GM21529 (cell line): Measurements from ENCODE around the gene ANKRD27.
"Not testable (repeated sequence)": the region's sequence is repeated elsewhere in the genome, so short reads cannot be mapped to it uniquely, and the experiment has no call there.

Source experiments
- ATAC-seq: cut with Tn5 transposase; IDR thresholded peaks from one replicate; pipeline ENCODE4 v1.9.1; 2021; ENCODE audit not compliant: unreplicated experiment

The ANKRD27 gene

GRCh38 chr19:32674931-32675719 lies at the start of gene ANKRD27:
TSS of gene ANKRD27 (minus strand) at chr19:32675180. CDS start at chr19:32659015, 16,165 bp downstream.
- ATAC-seq, result peak; percentile 96

- ATAC-seq, result no peak
These were observed 45.9 kb upstream of the ANKRD27 start for GRCh38 chr19:32720936-32721250.

- ATAC-seq, result no peak
These were observed 45.4 kb upstream of the ANKRD27 start for GRCh38 chr19:32720216-32720935.

DNA sequence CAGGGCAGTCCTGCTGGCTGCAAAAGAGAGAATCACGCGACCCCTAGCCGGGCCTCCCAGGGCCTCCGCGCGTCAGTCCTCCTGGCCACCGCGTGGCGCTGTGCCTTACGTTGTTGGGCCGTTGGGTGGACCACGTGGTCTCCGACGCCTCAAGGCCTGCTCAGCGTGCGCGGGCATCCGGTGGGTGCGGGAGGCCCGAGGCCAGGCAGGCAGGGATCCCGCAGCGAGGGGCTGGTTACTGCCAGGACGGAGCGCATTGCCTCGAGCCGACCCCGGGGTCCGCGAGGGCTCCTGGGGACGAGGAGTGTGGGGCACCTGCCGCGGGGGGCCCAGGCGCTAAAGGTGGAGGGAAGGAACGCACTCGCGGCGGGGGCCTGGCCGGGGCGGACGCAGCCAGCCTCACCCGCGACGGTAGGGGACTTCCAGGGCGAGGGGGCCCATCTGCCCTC lies 44.7 kb upstream of the ANKRD27 start, which contains the start of gene TDRD12:
TSS of gene TDRD12 (plus strand) at position 157 of the 449 bp plus-strand sequence. CDS start 306 bp downstream, outside the sequence.
- no peak for ATAC-seq

GRCh38 chr19:32718286-32718685 lies 43.3 kb upstream of the ANKRD27 start:
- no peak for ATAC-seq

GRCh38 chr19:32717496-32717895 lies 42.5 kb upstream of the ANKRD27 start:
- no peak for ATAC-seq

DNA sequence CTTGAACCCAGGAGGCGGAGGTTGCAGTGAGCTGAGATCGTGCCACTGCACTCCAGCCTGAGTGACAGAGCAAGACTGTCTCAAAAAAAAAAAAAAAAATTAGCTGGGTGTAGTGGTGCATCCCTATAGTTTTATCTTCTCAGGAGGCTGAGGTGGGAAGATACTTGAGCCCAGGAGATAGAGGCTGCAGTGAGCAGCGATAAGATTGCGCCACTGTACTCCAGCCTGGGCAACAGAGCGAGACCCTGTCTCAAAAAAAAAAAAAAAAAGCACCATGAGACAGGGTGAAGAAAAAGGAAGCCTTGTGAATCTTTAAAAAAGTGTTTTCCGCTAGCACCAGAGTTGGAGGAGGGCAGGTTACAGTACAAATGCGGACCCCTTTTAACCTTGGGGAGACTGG lies 41.2 kb upstream of the ANKRD27 start:
- not testable (repeated sequence) for ATAC-seq

DNA sequence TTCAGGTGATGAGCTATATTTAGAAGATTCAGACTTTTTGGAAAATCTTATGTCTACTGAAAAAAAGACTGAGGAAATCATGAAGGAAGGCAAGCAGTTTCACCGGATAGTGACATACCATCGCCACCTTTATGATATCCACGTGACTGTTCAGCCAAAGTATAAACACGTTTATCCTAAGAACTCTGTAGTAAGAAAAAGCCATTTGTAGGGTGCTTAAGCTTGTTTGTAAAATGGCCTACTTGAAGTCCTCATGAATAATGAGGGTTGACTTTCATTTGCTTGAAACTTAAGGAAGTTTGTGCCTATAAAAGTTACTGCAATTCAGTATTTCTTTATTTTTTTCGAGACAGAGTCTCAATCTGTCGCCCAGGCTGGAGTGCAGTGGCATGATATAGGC lies 36.8 kb upstream of the ANKRD27 start:
- no peak for ATAC-seq

DNA sequence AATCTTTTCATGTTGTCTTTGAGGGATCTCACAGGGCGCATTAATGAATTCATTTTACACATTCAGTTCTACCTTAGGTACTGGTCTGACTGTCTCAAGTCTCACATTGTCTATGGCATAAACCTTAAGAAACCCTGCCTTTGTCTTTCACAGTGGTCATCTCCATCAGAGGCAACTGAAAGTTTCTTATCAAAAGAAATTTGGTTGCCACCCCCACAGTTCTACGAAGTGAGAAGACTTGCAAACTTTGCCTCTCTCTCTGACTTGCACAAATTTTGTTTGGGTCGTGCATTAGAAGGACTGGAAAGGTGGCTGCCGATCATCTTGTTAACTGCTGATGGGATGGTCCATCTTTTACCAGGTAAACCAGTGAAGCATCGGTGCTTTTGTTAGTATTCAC lies 34.1 kb upstream of the ANKRD27 start:
- ATAC-seq, result no peak

DNA sequence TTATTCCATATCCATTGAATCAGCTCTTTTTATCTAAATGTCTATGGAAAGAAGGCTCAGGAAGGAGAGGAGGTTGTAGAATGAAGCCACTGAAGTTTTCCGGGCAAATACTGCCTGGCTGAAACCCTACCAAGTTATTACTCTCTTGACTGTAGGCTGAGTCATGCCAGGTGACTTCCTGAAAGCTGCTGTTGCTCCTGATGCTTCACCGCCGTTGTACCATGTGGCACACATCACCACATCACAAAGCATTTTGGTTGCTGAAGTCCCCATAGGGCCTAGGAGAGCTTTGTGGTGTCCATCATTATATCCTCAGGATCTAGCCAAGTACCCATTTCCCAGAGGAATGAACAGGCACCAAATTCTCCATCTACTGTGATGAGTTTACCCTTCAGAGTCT lies 33.5 kb upstream of the ANKRD27 start:
- no peak for ATAC-seq

DNA sequence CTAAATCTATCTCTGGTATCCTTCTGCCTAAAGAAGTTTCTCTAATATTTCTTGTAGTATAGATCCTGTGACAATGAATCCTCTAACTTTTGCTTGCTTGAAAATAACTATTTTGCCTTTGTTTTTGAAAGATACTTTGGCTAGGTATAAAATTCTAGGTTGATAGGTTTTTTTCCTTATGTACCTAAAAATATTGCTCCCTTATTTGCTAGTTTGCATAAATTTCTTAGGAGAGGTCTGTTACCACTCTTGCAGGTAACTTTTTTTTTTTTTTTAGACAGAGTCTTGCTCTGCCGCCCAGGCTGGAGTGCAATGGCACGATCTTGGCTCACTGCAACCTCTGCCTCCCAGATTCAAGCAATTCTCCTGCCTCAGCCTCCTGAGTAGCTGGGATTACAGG lies 29.0 kb upstream of the ANKRD27 start:
- ATAC-seq, result not testable (repeated sequence)

DNA sequence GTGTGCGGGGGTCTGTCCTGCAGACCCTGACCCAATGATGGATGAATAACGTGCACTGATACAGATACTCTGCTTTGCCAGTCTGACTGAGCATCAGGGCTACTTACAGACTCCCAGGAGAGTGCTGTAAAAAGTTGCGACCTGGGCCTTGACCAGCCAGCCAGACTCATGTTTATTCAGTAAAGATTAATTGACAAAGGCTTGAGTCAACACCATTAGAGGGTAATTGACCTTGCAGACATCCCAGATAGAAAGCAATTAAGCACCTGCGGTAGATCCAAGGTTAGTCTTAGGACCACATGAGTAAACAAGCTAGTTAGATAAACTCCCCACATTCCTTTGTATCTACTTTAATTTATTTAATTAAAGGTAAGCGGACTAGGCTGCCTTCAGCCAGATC lies 27.0 kb upstream of the ANKRD27 start:
- ATAC-seq, result no peak

DNA sequence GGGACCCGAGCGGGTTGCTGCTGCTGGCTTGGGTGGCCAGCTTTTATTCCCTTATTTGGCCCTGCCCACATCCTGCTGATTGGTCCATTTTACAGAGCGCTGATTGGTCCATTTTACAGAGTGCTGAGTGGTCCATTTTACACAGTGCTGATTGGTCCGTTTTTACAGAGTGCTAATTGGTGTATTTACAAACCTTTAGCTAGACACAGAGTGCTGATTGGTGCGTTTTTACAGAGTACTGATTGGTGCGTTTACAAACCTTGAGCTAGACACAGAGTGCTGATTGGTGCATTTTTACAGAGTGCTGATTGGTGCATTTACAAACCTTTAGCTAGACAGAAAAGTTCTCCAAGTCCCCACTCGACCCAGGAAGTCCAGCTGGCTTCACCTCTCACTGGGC lies 25.1 kb upstream of the ANKRD27 start:
- ATAC-seq, result not testable (repeated sequence)

DNA sequence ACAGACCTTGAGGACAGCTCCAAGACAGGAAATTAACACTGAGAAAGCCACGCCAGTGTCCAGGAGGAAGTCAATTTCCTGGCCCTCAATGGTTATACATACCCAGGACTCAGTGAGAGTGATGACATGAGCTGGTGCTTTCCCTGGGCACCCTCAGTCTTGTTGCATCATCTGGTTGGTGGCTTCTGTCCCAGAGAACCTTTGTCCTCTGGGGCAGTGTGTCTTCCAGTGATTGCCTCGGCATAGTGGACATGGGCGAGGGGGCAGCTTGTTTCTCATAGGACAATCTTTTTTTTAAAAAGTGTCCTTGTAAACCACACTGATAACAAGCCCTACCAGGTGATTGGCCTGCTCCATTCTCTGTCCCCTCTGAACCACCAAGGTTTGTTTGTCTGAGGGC lies 21.8 kb upstream of the ANKRD27 start:
- ATAC-seq, result not testable (repeated sequence)

DNA sequence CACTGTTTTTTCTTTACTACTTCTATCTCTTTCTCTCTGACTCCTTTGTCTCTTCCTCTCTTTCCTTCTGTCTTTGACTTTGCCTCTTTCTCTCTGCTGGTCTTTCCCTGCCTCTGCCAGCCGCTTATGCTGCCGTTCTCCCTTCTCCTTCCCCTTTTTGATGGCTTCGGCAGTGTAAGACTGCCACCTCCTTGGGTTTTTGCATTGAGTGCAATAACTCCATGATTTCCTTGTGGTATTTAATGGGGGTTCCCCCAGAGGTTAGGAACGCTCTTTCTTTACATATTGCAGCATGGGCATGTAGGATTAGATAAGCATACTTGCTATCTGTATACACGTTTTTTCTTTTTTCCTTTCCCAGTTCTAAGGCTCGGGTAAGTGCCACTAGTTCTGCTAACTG lies 20.5 kb upstream of the ANKRD27 start:
- ATAC-seq, result not testable (repeated sequence)

- not testable (repeated sequence) for ATAC-seq
These were observed 19.9 kb upstream of the ANKRD27 start for GRCh38 chr19:32694851-32695250.

- ATAC-seq, result not testable (repeated sequence)
These were observed 19.3 kb upstream of the ANKRD27 start for GRCh38 chr19:32694316-32694715.

- ATAC-seq, result not testable (repeated sequence)
These were observed 18.4 kb upstream of the ANKRD27 start for GRCh38 chr19:32693151-32694108.

- no peak for ATAC-seq
These were observed 17.7 kb upstream of the ANKRD27 start for GRCh38 chr19:32692727-32693061.

DNA sequence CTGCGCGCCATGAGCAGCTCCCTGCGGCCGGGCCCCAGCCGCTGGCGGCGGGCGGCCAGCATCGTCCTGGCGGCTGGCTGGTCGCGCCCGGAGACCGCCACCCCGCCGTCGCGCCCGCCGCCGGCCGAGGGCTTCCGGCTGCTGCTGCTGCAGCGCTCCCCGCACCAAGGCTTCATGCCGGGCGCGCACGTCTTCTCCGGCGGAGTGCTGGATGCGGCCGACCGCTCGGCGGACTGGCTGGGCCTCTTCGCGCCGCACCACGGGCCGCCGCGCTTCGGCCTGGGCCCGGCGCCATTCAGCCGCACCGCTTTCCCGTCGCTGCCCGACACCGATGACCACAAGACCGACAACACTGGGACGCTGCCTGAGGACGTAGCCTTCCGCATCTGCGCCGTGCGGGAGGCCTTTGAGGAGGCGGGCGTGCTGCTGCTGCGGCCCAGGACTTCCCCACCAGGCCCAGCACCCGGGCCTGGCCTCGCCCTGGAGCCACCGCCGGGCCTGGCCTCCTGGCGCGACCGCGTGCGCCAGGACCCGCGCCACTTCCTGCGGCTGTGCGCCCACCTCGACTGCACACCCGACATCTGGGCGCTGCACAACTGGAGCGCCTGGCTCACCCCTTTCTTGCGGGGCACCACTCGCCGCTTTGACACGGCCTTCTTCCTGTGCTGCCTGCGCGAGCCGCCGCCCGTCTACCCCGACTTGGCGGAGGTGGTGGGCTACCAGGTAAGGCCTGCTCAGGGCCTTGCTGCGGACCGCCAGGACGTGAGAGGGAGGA lies 17.2 kb upstream of the ANKRD27 start:
- ATAC-seq, result peak; percentile 64
